ENCODE results near the gene ZNRF2. TPM values are rescaled to one million over a fixed set of nuclear protein-coding genes. Genes with fewer than 3 reads are reported as not detected.

The ZNRF2 gene
- total RNA-seq, 1 experiment from 2014 or later: 24.7 TPM

- H2AFZ ChIP-seq: no peak overlapping the region
- TF ChIP-seq CTCF (conservative IDR thresholded peaks at IDR 0.05) (no peak), EZH2 (IDR thresholded peaks at IDR 0.05; ENCODE audit: low read depth) (no peak)
- POLR2A ChIA-PET (ENCODE audit: unreplicated experiment): no interaction called here
- no peak overlapping the region for H3K4me2 ChIP-seq
- peaks cover 7% of the 10 kb centered on the region for H3K79me2 ChIP-seq (ENCODE audit: low read depth)
- BruUV-seq (replicated peaks): no TSS peak
- H3F3A ChIP-seq (ENCODE audit: insufficient read depth, low read depth): peaks cover 8% of the 10 kb centered on the region; the same call in 1 of the 2 replicates
- no peaks in the 10 kb centered on the region for H3K9me3 ChIP-seq (ENCODE audit: insufficient read depth, low read depth)
- DNase-seq: no peak
- H3K27ac ChIP-seq: no peak overlapping the region
- no peaks in the 10 kb centered on the region for H4K20me1 ChIP-seq (ENCODE audit: insufficient read depth)
- CTCF ChIA-PET: interaction anchor here (0.5 kb wide), 1 partner anchor 64 kb away, joined by 6 read pairs; no protein-coding TSS in a partner anchor
- no peak overlapping the region for H3K4me3 ChIP-seq
- no peaks in the 10 kb centered on the region for H3K36me3 ChIP-seq (ENCODE audit: low read depth)
- no peaks in the 10 kb centered on the region for H3K9me2 ChIP-seq (ENCODE audit: insufficient read depth)
- H3K27me3 ChIP-seq (ENCODE audit: insufficient read depth, low read depth): no peaks in the 10 kb centered on the region
- intact Hi-C loops (cut with micrococcal nuclease; ENCODE audit: unreplicated experiment): loop anchor here (10.0 kb wide), 1 partner anchor 216 kb away; no protein-coding TSS in a partner anchor
- H3K4me1 ChIP-seq (replicated peaks; ENCODE audit: insufficient read depth): peaks cover 4% of the 10 kb centered on the region; the same call in 1 of the 2 replicates
Measured at GRCh38 chr7:30281263-30281662, 3.1 kb upstream of the ZNRF2 start.

- Histone ChIP-seq H3K4me1 (replicated peaks; ENCODE audit: insufficient read depth) (peaks cover 7% of the 10 kb centered on the region), H3F3A (ENCODE audit: insufficient read depth, low read depth) (peaks cover 8% of the 10 kb centered on the region; the same call in 1 of the 2 replicates), H2AFZ (no peak overlapping the region), H3K36me3 (ENCODE audit: low read depth) (no peaks in the 10 kb centered on the region), H3K4me2 (no peak overlapping the region), H3K9me2 (ENCODE audit: insufficient read depth) (no peaks in the 10 kb centered on the region), H3K27ac (no peak overlapping the region), H3K9me3 (ENCODE audit: insufficient read depth, low read depth) (no peaks in the 10 kb centered on the region), H3K79me2 (ENCODE audit: low read depth) (peaks cover 12% of the 10 kb centered on the region), H3K27me3 (ENCODE audit: insufficient read depth, low read depth) (no peaks in the 10 kb centered on the region), H3K4me3 (no peak overlapping the region), H4K20me1 (ENCODE audit: insufficient read depth) (no peaks in the 10 kb centered on the region)
- intact Hi-C loops (cut with micrococcal nuclease; ENCODE audit: unreplicated experiment): loop anchor here (10.0 kb wide), 1 partner anchor 217 kb away; no protein-coding TSS in a partner anchor
- DNase-seq: no peak
- TF ChIP-seq CTCF (conservative IDR thresholded peaks at IDR 0.05) (no peak), EZH2 (IDR thresholded peaks at IDR 0.05; ENCODE audit: low read depth) (no peak)
- ChIA-PET CTCF (interaction anchor here (0.5 to 0.6 kb wide), 3 partner anchors 56 to 247 kb away, joined by 3 to 6 read pairs (median 3); no protein-coding TSS in a partner anchor), POLR2A (ENCODE audit: unreplicated experiment) (interaction anchor here (0.7 kb wide), 1 partner anchor 9 kb away, joined by 9 read pairs; no protein-coding TSS in a partner anchor)
- BruUV-seq (replicated peaks): no TSS peak
Measured at GRCh38 chr7:30281791-30282190, 2.6 kb upstream of the ZNRF2 start.

- peaks cover 15% of the 10 kb centered on the region for H3K4me1 ChIP-seq (replicated peaks; ENCODE audit: insufficient read depth)
- intact Hi-C loops (cut with micrococcal nuclease; ENCODE audit: unreplicated experiment): loop anchor here (10.0 kb wide), 1 partner anchor 218 kb away; no protein-coding TSS in a partner anchor
- ChIA-PET POLR2A (ENCODE audit: unreplicated experiment) (no interaction called here), CTCF (no interaction called here)
- no peak for DNase-seq
- H3K9me2 ChIP-seq (ENCODE audit: insufficient read depth): no peaks in the 10 kb centered on the region
- no peak overlapping the region for H2AFZ ChIP-seq
- H3K27ac ChIP-seq: no peak overlapping the region
- H3K4me2 ChIP-seq: no peak overlapping the region
- TF ChIP-seq CTCF (conservative IDR thresholded peaks at IDR 0.05): no peak
- no peak for TF ChIP-seq EZH2 (IDR thresholded peaks at IDR 0.05; ENCODE audit: low read depth)
- H3K4me3 ChIP-seq: no peak overlapping the region
- no peaks in the 10 kb centered on the region for H4K20me1 ChIP-seq (ENCODE audit: insufficient read depth)
- peaks cover 8% of the 10 kb centered on the region; the same call in 1 of the 2 replicates for H3F3A ChIP-seq (ENCODE audit: insufficient read depth, low read depth)
- H3K79me2 ChIP-seq (ENCODE audit: low read depth): peaks cover 21% of the 10 kb centered on the region
- no peaks in the 10 kb centered on the region for H3K9me3 ChIP-seq (ENCODE audit: insufficient read depth, low read depth)
- no TSS peak for BruUV-seq (replicated peaks)
- no peaks in the 10 kb centered on the region for H3K27me3 ChIP-seq (ENCODE audit: insufficient read depth, low read depth)
- H3K36me3 ChIP-seq (ENCODE audit: low read depth): no peaks in the 10 kb centered on the region
Measured at GRCh38 chr7:30282735-30283134, 1.7 kb upstream of the ZNRF2 start.

Measured in PC-9 (cell line).